ENCODE measurements around the gene DYNLT2. TPM values are rescaled to one million over a fixed set of nuclear protein-coding genes. Genes with fewer than 3 reads are reported as not detected.

The DYNLT2 gene
- total RNA-seq, 6 experiments from 2014 or later: 0.36 to 0.85 (median 0.51) TPM

DNA sequence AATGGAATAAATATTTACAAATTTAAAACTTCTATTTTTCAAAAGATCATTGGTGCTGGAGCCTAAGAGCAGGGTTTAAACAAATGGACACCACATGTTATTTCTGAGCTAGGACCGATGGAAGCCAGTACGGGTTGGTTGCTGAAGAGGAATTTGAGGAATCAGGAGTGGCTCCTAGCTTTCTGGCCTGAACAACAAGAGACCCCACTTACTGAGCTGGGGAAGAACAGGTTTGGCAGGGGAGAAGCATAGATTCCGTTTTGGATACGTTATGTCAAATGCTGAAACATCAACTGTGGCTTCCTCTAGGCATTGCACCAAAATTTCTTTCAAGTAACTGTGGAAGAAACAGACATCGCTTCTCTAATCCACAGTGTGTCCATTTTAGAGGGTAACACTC is 56.2 kb downstream of the DYNLT2 start:
- Mint-ChIP-seq H3K4me1 (ENCODE audit: low read depth) (peaks cover 35% of the 10 kb centered on the region), H3K27me3 (ENCODE audit: insufficient read depth) (no peaks in the 10 kb centered on the region), H3K27ac (no peak overlapping the region), H3K4me3 (no peak overlapping the region), H3K36me3 (ENCODE audit: low read depth) (peaks cover 42% of the 10 kb centered on the region), H3K9me3 (peaks cover 9% of the 10 kb centered on the region; the same call in 1 of the 2 replicates)
- no peak for DNase-seq
- TF ChIP-seq, protein P1, sequence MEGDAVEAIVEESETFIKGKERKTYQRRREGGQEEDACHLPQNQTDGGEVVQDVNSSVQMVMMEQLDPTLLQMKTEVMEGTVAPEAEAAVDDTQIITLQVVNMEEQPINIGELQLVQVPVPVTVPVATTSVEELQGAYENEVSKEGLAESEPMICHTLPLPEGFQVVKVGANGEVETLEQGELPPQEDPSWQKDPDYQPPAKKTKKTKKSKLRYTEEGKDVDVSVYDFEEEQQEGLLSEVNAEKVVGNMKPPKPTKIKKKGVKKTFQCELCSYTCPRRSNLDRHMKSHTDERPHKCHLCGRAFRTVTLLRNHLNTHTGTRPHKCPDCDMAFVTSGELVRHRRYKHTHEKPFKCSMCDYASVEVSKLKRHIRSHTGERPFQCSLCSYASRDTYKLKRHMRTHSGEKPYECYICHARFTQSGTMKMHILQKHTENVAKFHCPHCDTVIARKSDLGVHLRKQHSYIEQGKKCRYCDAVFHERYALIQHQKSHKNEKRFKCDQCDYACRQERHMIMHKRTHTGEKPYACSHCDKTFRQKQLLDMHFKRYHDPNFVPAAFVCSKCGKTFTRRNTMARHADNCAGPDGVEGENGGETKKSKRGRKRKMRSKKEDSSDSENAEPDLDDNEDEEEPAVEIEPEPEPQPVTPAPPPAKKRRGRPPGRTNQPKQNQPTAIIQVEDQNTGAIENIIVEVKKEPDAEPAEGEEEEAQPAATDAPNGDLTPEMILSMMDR (IDR thresholded peaks at IDR 0.05): no peak

DNA sequence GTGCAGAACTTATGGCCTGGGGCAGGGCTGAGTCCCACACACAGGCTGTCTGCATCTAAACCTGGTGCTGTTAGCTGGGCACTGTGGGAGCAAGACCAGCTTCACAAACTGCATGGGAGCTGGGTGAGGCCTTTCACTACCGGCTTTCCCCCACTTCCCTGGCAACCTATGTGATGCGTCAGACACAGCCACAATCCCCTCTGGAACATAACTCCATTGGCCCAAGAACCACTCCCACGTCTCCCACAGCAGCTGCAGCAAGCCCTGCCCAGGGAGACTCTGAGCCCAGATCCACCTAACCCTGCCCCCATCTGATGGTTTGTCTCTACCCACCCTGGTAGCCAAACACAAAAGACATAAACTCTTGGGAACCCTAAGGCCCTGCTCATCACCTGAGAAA is 58.9 kb downstream of the DYNLT2 start:
- Mint-ChIP-seq H3K36me3 (ENCODE audit: low read depth) (peaks cover 58% of the 10 kb centered on the region), H3K27ac (no peak overlapping the region), H3K4me1 (ENCODE audit: low read depth) (peaks cover 26% of the 10 kb centered on the region), H3K4me3 (no peak overlapping the region), H3K9me3 (peaks cover 9% of the 10 kb centered on the region; the same call in 1 of the 2 replicates), H3K27me3 (ENCODE audit: insufficient read depth) (no peaks in the 10 kb centered on the region)
- TF ChIP-seq, protein P1 (IDR thresholded peaks at IDR 0.05): no peak
- no peak for DNase-seq

DNA sequence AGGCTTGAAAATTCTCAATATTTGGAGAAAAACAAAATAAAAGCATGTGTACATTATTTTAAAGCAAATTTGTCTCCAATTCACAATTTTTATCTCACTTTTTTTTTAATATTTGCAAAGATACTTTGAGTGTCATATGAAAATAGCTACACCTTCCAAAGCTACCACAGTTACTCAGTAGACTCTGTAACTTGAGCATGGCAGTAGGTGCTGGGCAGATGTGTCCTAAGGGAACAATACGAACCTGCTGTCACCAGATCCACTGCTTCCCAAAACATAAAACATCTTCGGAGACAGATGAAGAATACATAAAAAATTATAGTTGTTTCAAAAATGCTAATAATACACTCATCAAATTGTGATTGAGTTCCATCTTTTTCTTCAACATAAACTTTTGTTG is 60.1 kb downstream of the DYNLT2 start:
- H3K9me3 Mint-ChIP-seq: peaks cover 14% of the 10 kb centered on the region; the same call in 1 of the 2 replicates
- H3K4me3 Mint-ChIP-seq: no peak overlapping the region
- peaks cover 66% of the 10 kb centered on the region for H3K36me3 Mint-ChIP-seq (ENCODE audit: low read depth)
- no peak for DNase-seq
- H3K4me1 Mint-ChIP-seq (ENCODE audit: low read depth): peaks cover 25% of the 10 kb centered on the region
- TF ChIP-seq, protein P1 (IDR thresholded peaks at IDR 0.05): no peak
- H3K27me3 Mint-ChIP-seq (ENCODE audit: insufficient read depth): no peaks in the 10 kb centered on the region
- H3K27ac Mint-ChIP-seq: no peak overlapping the region

Other genes with a start within 250 kb of the DYNLT2 start
- gene WDR27, start 49.5 kb downstream of the DYNLT2 start, total RNA-seq (2021; fragmentation: NEBNext Ultra II Directional; extraction: Animal tissue kit (Norgen Biotek cat#: 25700)): 10 to 100 TPM in 5 of 6 experiments, 1 to 10 TPM in 1; 10.0 to 15.8 (median 12.1) TPM
- gene C6orf120, start 49.4 kb downstream of the DYNLT2 start, total RNA-seq (2021; fragmentation: NEBNext Ultra II Directional; extraction: Animal tissue kit (Norgen Biotek cat#: 25700)): 10 to 100 TPM; 44.9 to 53.5 (median 48.7) TPM
- gene PHF10, start 27.1 kb downstream of the DYNLT2 start, total RNA-seq (2021; fragmentation: NEBNext Ultra II Directional; extraction: Animal tissue kit (Norgen Biotek cat#: 25700)): 10 to 100 TPM; 14.4 to 20.4 (median 18.7) TPM
- gene ERMARD, start 50 bp upstream of the DYNLT2 start, total RNA-seq (2021; fragmentation: NEBNext Ultra II Directional; extraction: Animal tissue kit (Norgen Biotek cat#: 25700)): 10 to 100 TPM; 13.7 to 17.5 (median 15.9) TPM

Measured in HFFc6 (cell line).